HepG2 (cell line): Measurements from ENCODE around the gene TMEM131L. TPM values are rescaled to one million over a fixed set of nuclear protein-coding genes. Genes with fewer than 3 reads are reported as not detected.

Experiments
- CHD4 ChIP-seq: fragments of 200-600 bp; sonication (generic); IDR thresholded peaks from 2 replicates; pipeline ENCODE4 v1.7.0; 2017; ENCODE audit warnings: mild to moderate bottlenecking, low read length, borderline replicate concordance
- MAFF ChIP-seq: IDR thresholded peaks from 2 replicates; pipeline ENCODE4 v1.6.1; 2011; ENCODE audit warnings: low read depth, low read length, improper control_type of control experiment
- MATR3 ChIP-seq: sonication (generic); formaldehyde crosslinking; IDR thresholded peaks from 2 replicates; pipeline ENCODE4 v1.4.0; 2020; ENCODE audit warnings: missing genetic modification reagents
- YEATS4 ChIP-seq: sonication (generic); formaldehyde crosslinking; IDR thresholded peaks from 2 replicates; pipeline ENCODE4 v1.4.0; 2020; ENCODE audit warnings: missing genetic modification reagents, borderline replicate concordance
- ZBTB7A ChIP-seq: sonication (generic); formaldehyde crosslinking; IDR thresholded peaks from 2 replicates; pipeline ENCODE4 v1.8.0; 2022; ENCODE audit warnings: mild to moderate bottlenecking, missing genetic modification reagents
- ZBTB8A ChIP-seq: sonication (generic); formaldehyde crosslinking; IDR thresholded peaks from 2 replicates; pipeline ENCODE4 v1.4.0; 2020; ENCODE audit warnings: mild to moderate bottlenecking, low read depth, missing genetic modification reagents, borderline replicate concordance
- ZNF329 ChIP-seq: sonication (generic); formaldehyde crosslinking; IDR thresholded peaks from 2 replicates; pipeline ENCODE4 v1.9.0; 2021; ENCODE audit warnings: low read depth, mild to moderate bottlenecking, missing genetic modification reagents
- ZNF841 ChIP-seq: sonication (generic); formaldehyde crosslinking; IDR thresholded peaks from 2 replicates; pipeline ENCODE4 v1.8.1; 2023; ENCODE audit warnings: missing genetic modification reagents, borderline replicate concordance
- polyA plus RNA-seq, 8 experiments: library from polyadenylated mRNA; depleted of rRNA in 3 of 8; stranded (reverse) in 7 of 8; unstranded in 1 of 8; fragments of >200 nt; fragmentation: Illumina TruSeq in 4 of 8; extraction: Trizol in 4 of 8; gene quantifications; 2 replicates each; pipeline versions ENCODE4 v1.2.1 to v1.2.3, GENCODE V29; 2011 to 2016; ENCODE audit warnings: low read depth in 4 of 8, missing spikeins in 1 of 8, mixed read lengths in 1 of 8; ENCODE audit not compliant: insufficient read depth in 1 of 8
- total RNA-seq, 5 experiments: library from RNA; depleted of rRNA; stranded (reverse); fragments of >200 nt; fragmentation: Illumina TruSeq; extraction: Trizol; gene quantifications; 2 replicates each; pipeline ENCODE4 v1.2.3, GENCODE V29; 2016; ENCODE audit warnings: low read depth in 1 of 5
- TF ChIP-seq, protein P1 (sequence below): sonication (generic); formaldehyde crosslinking; IDR thresholded peaks from 2 replicates; pipeline ENCODE4 v1.5.0; 2020; ENCODE audit warnings: mild to moderate bottlenecking, missing genetic modification reagents
- TF ChIP-seq, protein P2 (sequence below): sonication (generic); formaldehyde crosslinking; IDR thresholded peaks from 2 replicates; pipeline ENCODE4 v1.5.0; 2020; ENCODE audit warnings: missing genetic modification reagents, mild to moderate bottlenecking, borderline replicate concordance

Gene TMEM131L
- total and polyA plus RNA-seq, 2 of the 13 experiments (the other 11 are each of a cell fraction or from before 2014, with no cell fraction given) = 2.2 to 4.5 TPM

DNA sequence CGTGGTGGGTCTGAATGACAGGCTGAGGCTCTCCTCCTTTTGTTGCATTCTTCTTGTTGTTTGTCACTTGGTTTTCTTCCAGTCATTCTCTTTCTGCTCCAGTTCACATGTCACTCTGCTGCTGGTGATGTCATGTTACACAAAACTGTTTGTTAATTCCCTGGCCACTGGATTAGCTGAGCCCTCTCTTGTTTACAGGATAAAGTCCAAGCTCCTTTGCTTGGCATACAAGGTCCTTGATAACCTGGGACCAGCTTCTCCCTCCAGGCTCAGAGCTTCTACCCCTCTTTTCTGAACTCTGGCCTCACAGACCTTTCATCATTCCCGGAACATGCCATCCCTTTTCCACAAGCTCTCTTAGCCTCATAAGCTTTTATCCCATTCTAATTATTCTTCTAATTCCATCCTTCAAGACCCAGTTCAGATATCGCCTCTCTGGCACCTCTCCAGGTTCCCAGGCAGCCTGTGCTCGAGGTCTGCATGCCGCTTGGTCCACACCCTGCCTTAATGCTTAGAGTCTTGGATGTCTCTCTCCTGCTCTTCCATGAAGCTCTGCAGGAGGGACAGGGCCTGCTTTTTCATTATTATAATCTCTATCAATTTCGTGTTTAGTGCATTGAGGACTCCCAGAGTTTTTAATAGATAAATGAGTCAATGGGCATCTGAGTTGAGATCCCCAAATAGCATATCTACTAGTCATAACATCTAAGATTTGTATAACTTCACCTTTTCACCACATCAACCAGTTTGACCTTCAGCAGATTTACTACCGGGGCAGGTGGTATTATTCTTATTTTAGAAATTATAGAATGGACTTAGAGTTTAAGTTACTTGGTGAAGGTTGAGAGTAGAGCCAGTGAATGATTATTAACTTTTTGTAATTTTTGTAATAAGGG lies 98.7 kb downstream of the TMEM131L start (continued):
- TF ChIP-seq ZBTB7A (CRISPR knock-in tag) = no peak
- no peak for TF ChIP-seq MATR3
- no peak for TF ChIP-seq ZNF841 (CRISPR knock-in tag)
- TF ChIP-seq CHD4 = peak; percentile 83; the same call in 1 of the 2 replicates
- no peak for TF ChIP-seq ZBTB8A
- TF ChIP-seq, protein P1, sequence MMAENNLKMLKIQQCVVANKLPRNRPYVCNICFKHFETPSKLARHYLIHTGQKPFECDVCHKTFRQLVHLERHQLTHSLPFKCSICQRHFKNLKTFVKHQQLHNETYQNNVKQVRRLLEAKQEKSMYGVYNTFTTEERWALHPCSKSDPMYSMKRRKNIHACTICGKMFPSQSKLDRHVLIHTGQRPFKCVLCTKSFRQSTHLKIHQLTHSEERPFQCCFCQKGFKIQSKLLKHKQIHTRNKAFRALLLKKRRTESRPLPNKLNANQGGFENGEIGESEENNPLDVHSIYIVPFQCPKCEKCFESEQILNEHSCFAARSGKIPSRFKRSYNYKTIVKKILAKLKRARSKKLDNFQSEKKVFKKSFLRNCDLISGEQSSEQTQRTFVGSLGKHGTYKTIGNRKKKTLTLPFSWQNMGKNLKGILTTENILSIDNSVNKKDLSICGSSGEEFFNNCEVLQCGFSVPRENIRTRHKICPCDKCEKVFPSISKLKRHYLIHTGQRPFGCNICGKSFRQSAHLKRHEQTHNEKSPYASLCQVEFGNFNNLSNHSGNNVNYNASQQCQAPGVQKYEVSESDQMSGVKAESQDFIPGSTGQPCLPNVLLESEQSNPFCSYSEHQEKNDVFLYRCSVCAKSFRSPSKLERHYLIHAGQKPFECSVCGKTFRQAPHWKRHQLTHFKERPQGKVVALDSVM (CRISPR knock-in tag) = peak; percentile 38; the same call in 1 of the 2 replicates
- no peak for TF ChIP-seq ZNF329 (CRISPR knock-in tag)
- TF ChIP-seq YEATS4 (CRISPR knock-in tag) = peak; percentile 44; the same call in 1 of the 2 replicates
- TF ChIP-seq MAFF = no peak
- TF ChIP-seq, protein P2, sequence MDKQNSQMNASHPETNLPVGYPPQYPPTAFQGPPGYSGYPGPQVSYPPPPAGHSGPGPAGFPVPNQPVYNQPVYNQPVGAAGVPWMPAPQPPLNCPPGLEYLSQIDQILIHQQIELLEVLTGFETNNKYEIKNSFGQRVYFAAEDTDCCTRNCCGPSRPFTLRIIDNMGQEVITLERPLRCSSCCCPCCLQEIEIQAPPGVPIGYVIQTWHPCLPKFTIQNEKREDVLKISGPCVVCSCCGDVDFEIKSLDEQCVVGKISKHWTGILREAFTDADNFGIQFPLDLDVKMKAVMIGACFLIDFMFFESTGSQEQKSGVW (CRISPR knock-in tag) = no peak
